Measurements from ENCODE around the gene NEMP2. TPM values are rescaled to one million over a fixed set of nuclear protein-coding genes. Genes with fewer than 3 reads are reported as not detected.

Gene NEMP2
- total RNA-seq, 2 experiments from 2014 or later: 11.6 to 12.2 TPM

GRCh38 chr2:190527918-190528317 lies 6.6 kb downstream of the NEMP2 start:
- Histone ChIP-seq H3K36me3 (ENCODE audit: insufficient read depth, low read length) (peaks cover 9% of the 10 kb centered on the region), H3K27me3 (ENCODE audit: control insufficient read depth in 1 of 2, insufficient read depth in 2 of 2, low read length in 2 of 2) (no peaks in the 10 kb centered on the region), H3K4me1 (ENCODE audit: insufficient read depth, low read length) (peaks cover 43% of the 10 kb centered on the region), H3K4me3 (ENCODE audit: low read length) (no peak overlapping the region), H3K27ac (ENCODE audit: low read depth in 1 of 2, low read length in 2 of 2) (no peak overlapping the region), H3K9me3 (ENCODE audit: control insufficient read depth in 1 of 2, insufficient read depth in 1 of 2, low read length in 2 of 2) (no peaks in the 10 kb centered on the region)
- no peak for TF ChIP-seq CTCF (IDR thresholded peaks at IDR 0.05)
- Mint-ChIP-seq H3K27me3 (no peaks in the 10 kb centered on the region), H3K4me3 (no peak overlapping the region), H3K36me3 (ENCODE audit: low read depth) (peaks cover 9% of the 10 kb centered on the region), H3K4me1 (ENCODE audit: low read depth) (peaks cover 75% of the 10 kb centered on the region), H3K9me3 (no peaks in the 10 kb centered on the region), H3K27ac (no peak overlapping the region)
- no peak for ATAC-seq (ENCODE audit: poor library complexity)
- ChIA-PET POLR2A (no interaction called here), CTCF (interaction anchor here (0.5 kb wide), 1 partner anchor 45 kb away, joined by 4 read pairs; no protein-coding TSS in a partner anchor)
- intact Hi-C loops (cut with DNase I, micrococcal nuclease): no loop called here
- no peak for DNase-seq

- Histone ChIP-seq H3K36me3 (ENCODE audit: insufficient read depth, low read length) (peaks cover 9% of the 10 kb centered on the region), H3K4me3 (ENCODE audit: low read length) (no peak overlapping the region), H3K4me1 (ENCODE audit: insufficient read depth, low read length) (peaks cover 36% of the 10 kb centered on the region), H3K9me3 (ENCODE audit: control insufficient read depth in 1 of 2, insufficient read depth in 1 of 2, low read length in 2 of 2) (no peaks in the 10 kb centered on the region), H3K27ac (ENCODE audit: low read depth in 1 of 2, low read length in 2 of 2) (no peak overlapping the region), H3K27me3 (ENCODE audit: control insufficient read depth in 1 of 2, insufficient read depth in 2 of 2, low read length in 2 of 2) (no peaks in the 10 kb centered on the region)
- no peaks in the 10 kb centered on the region for H3K27me3 Mint-ChIP-seq
- ATAC-seq (ENCODE audit: poor library complexity) (no peak), DNase-seq (no peak)
- peaks cover 15% of the 10 kb centered on the region for H3K36me3 Mint-ChIP-seq (ENCODE audit: low read depth)
- ChIA-PET POLR2A (no interaction called here), CTCF (no interaction called here)
- TF ChIP-seq CTCF (IDR thresholded peaks at IDR 0.05): no peak
- H3K9me3 Mint-ChIP-seq: no peaks in the 10 kb centered on the region
- intact Hi-C loops (cut with DNase I, micrococcal nuclease): no loop called here
- no peak overlapping the region for H3K4me3 Mint-ChIP-seq
- H3K27ac Mint-ChIP-seq: no peak overlapping the region
- peaks cover 68% of the 10 kb centered on the region for H3K4me1 Mint-ChIP-seq (ENCODE audit: low read depth)
Observed at GRCh38 chr2:190527214-190527613, 7.3 kb downstream of the NEMP2 start.

GRCh38 chr2:190526105-190526750 lies 8.3 kb downstream of the NEMP2 start:
- H3K4me1 Mint-ChIP-seq (ENCODE audit: low read depth): peaks cover 66% of the 10 kb centered on the region
- DNase-seq (no peak), ATAC-seq (ENCODE audit: poor library complexity) (no peak)
- Histone ChIP-seq H3K27me3 (ENCODE audit: control insufficient read depth in 1 of 2, insufficient read depth in 2 of 2, low read length in 2 of 2) (no peaks in the 10 kb centered on the region), H3K4me1 (ENCODE audit: insufficient read depth, low read length) (peaks cover 36% of the 10 kb centered on the region), H3K36me3 (ENCODE audit: insufficient read depth, low read length) (peaks cover 9% of the 10 kb centered on the region), H3K27ac (ENCODE audit: low read depth in 1 of 2, low read length in 2 of 2) (no peak overlapping the region), H3K9me3 (ENCODE audit: control insufficient read depth in 1 of 2, insufficient read depth in 1 of 2, low read length in 2 of 2) (no peaks in the 10 kb centered on the region), H3K4me3 (ENCODE audit: low read length) (no peak overlapping the region)
- peak overlapping the region; percentile 6 for H3K27ac Mint-ChIP-seq
- ChIA-PET CTCF (interaction anchor here (1.0 kb wide), 1 partner anchor 14 kb away, joined by 3 read pairs; no protein-coding TSS in a partner anchor), POLR2A (no interaction called here)
- H3K27me3 Mint-ChIP-seq: no peaks in the 10 kb centered on the region
- no peak for TF ChIP-seq CTCF (IDR thresholded peaks at IDR 0.05)
- intact Hi-C loops (cut with DNase I, micrococcal nuclease): no loop called here
- H3K9me3 Mint-ChIP-seq: no peaks in the 10 kb centered on the region
- H3K36me3 Mint-ChIP-seq (ENCODE audit: low read depth): peaks cover 15% of the 10 kb centered on the region
- no peak overlapping the region for H3K4me3 Mint-ChIP-seq
